Epithelial cell of esophagus (primary cell): Measurements from ENCODE around the gene C19orf44.
"Not testable (repeated sequence)": the region's sequence is repeated elsewhere in the genome, so short reads cannot be mapped to it uniquely, and the experiment has no call there.

Experiments
- DNase-seq: peaks from one replicate; pipeline ENCODE4 v3.0.0; 2010; ENCODE audit warnings: low read depth
- H3K4me3 ChIP-seq: 2 replicates; pipeline ENCODE4 v1.5.1; 2011; ENCODE audit warnings: mild to moderate bottlenecking, low read length, control low read depth
- TF ChIP-seq, protein P1 (sequence below): IDR thresholded peaks from 2 replicates; pipeline ENCODE4 v1.5.1; 2011; ENCODE audit warnings: low read depth, mild to moderate bottlenecking, low read length, control low read depth, inconsistent platforms; ENCODE audit not compliant: insufficient read depth; ENCODE audit errors: missing control alignments

C19orf44 gene

DNA sequence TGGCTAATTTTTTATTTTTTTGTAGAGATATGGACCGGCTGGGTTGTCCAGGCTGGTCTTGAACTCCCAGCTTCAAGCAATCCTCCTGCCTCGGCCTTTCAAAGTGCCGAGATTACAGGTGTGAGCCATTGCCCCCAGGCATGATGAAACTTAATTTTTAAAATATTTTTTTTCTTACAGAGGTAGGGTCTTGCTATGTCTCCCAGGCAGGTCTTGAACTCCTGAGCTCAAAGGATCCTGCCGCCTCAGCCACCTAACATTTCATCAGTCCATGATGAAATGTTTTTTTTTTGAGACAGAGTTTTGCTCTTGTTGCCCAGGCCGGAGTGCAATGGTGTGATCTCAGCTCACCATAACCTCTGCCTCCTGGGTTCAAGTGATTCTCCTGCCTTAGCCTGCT lies 12.4 kb downstream of the C19orf44 start:
- TF ChIP-seq, protein P1, sequence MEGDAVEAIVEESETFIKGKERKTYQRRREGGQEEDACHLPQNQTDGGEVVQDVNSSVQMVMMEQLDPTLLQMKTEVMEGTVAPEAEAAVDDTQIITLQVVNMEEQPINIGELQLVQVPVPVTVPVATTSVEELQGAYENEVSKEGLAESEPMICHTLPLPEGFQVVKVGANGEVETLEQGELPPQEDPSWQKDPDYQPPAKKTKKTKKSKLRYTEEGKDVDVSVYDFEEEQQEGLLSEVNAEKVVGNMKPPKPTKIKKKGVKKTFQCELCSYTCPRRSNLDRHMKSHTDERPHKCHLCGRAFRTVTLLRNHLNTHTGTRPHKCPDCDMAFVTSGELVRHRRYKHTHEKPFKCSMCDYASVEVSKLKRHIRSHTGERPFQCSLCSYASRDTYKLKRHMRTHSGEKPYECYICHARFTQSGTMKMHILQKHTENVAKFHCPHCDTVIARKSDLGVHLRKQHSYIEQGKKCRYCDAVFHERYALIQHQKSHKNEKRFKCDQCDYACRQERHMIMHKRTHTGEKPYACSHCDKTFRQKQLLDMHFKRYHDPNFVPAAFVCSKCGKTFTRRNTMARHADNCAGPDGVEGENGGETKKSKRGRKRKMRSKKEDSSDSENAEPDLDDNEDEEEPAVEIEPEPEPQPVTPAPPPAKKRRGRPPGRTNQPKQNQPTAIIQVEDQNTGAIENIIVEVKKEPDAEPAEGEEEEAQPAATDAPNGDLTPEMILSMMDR, result no peak
- no peak for DNase-seq
- no peak overlapping the region for H3K4me3 ChIP-seq

DNA sequence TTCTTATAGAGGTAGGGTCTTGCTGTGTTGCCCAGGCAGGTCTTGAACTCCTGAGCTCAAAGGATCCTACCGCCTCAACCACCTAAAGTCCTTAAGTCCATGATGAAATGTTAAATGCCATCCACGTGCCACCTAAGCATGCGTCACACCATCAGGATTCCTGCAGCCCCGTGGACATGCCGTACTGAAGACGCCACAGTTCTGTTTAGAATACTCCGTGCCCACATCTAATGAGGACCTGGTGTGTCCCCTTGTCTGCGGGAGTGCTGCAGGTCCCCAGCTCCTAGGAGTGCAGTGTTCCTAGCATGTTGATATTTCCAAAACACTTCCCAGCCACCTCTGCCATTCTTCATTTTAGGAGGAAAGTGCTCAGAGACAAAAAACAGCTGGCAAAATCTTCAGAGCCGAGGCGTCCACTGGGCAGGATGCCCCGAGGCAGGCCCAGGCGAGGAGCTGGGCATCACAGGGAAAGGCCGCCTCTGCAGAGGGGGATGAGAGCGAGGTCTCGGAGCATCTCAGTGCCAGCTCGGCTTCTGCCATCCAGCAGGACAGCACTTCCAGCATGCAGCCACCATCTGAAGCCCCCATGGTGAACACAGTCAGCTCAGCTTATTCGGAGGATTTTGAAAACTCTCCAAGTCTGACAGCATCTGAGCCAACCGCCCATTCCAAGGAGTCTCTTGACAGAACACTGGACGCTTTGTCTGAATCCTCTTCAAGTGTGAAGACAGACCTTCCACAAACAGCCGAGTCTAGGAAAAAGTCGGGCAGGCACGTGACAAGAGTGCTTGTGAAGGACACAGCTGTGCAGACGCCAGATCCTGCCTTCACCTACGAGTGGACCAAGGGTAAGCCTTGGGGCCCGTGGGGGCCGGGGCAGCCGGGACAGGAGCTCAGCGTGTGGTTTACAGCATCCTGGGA lies 13.2 kb downstream of the C19orf44 start:
- H3K4me3 ChIP-seq, result no peak overlapping the region
- TF ChIP-seq, protein P1, result no peak
- DNase-seq, result peak; percentile 43

DNA sequence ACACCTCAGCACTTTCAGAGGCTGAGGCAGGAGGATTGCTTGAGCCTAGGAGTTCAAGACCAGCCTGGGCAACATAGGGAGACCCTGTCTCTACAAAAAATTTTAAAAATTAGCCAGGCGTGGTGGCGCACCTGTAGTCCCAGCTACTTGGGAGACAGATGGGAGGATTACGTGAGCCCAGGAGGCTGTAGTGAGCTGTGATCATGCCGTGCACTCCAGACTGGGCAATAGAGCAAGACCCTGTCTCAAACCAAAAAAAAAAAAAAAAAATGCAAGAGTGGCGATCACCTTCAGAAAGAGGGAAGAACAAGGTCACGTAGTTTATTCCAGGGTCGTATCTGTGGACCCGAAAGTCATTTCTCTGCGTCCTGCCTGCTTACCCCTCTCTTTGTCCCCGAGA lies 16.4 kb downstream of the C19orf44 start:
- H3K4me3 ChIP-seq, DNase-seq: not testable (repeated sequence)

DNA sequence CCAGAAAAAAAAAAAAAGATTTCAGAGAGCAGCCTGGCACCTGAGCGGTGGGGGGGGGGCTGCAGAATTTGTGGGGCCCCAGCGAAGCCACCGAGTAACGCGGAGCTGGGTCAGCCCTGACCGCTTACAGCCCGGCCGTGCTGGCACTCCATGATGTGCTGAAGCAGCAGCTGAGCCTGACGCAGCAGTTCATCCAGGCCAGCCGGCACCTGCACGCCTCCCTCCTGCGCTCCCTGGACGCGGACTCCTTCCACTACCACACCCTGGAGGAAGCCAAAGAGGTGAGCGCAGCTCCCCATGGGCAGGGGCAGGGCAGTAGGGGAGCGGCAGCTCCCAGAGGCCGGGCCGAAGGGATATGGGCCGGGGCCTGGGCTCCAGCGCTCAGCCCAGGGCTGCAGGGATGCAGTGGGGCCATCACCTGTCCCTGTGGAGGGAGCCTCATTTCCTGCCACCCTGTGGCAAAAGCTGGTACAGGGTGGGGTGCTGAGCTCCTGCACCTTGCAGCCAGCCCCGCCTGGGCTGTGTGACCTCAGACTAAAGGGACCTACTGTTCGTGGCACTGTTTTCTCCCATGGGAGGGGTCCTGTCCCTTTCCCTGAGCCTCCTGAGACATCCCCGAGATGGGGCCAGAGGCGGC lies 18.3 kb downstream of the C19orf44 start:
- TF ChIP-seq, protein P1, result peak; percentile 9
- no peak for DNase-seq
- no peak overlapping the region for H3K4me3 ChIP-seq

DNA sequence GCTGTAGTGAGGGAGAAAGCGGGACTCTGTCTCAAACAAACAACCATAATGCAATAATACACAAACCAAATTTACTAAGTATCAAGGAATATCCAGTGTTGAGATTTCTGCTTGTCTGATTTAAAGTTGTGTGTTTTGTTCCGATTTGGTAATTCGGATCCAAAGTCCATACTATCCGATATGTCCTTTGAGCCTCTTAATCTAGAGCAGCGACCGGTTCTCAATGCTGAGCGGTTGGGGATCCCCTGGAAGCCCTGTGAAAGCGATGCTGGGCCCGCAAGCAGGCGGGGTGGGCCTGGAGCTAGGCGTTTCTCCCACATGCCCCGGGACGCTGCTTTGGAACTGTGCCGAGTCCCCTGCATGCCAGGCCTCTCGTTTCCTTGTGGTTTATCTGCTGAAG lies 20.2 kb downstream of the C19orf44 start:
- DNase-seq, result no peak
- TF ChIP-seq, protein P1, result no peak

DNA sequence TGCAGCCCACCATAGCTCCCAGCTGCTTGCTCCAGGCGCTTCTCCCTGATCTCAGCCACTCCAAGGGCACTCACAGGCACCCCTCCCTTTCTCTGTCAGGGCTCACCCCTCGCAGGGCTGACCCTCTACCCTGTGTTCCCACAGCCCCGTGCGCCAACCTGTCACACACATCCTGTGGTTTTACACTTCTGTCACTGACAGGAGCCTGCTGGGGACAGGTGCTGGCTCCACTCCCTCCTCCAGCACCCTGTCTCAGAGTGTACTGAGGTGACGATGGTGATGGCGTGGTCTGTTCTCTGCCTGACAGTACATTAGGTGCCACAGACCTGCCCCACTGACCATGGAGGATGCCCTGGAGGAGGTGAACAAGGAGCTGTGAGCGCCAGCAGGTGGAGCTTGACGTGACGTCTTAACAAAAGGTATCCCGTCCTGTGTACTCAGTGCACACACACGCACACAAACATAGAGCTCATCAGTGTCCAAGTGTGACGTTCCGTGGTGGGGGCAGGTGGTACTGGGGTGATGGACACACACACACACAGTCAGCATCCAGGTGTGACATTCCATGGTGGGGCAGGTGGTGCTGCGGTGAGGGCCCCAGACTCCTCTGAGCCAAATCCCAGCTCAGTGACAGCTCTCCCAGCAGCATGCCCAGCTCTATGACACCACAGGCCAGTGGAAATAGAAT lies 20.9 kb downstream of the C19orf44 start:
- no peak for DNase-seq
- H3K4me3 ChIP-seq, result no peak overlapping the region
- TF ChIP-seq, protein P1, result no peak

More for the DNA sequence above, 20.2 kb downstream of the C19orf44 start:
- H3K4me3 ChIP-seq, result no peak overlapping the region

DNA sequence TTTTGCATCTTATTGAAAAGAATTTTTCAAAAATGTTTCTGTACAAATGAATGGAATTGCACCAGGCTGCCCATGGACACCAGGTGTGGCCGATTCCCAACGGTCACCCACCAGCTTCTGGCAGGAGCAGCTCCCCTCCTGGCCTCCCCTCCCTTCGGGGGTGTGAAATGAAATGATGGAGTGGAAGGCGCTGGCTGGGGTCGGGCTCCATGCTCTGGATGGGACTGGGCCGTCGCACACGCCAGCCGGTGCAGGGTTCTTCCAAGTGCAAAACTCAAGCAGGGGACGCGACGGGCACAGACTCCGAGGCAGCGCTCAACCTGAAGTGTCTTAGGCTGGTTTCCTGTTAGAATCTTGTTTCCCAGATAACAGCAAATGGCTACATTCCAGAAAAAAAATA lies 21.9 kb downstream of the C19orf44 start:
- H3K4me3 ChIP-seq, result no peak overlapping the region
- DNase-seq, result no peak
- TF ChIP-seq, protein P1, result no peak
